Upper lobe of right lung (tissue), 1 donor: ENCODE measurements around the gene ASCC1. TPM values are rescaled to one million over a fixed set of nuclear protein-coding genes. Genes with fewer than 3 reads are reported as not detected.
"Not testable (repeated sequence)": the region's sequence is repeated elsewhere in the genome, so short reads cannot be mapped to it uniquely, and the experiment has no call there.

Experiments used
- ATAC-seq: fragments of 200-7000 bp; cut with Tn5 transposase; one replicate; pipeline ENCODE4 v1.9.1; 2020; ENCODE audit warnings: mild to moderate bottlenecking, moderate library complexity
- DNase-seq: peaks from one replicate; pipeline ENCODE4 v3.0.0-alpha.2; 2020
- H3K27ac ChIP-seq: fragments of 200-600 bp; one replicate; pipeline ENCODE4 v1.8.0; 2022
- H3K27me3 ChIP-seq: fragments of 200-600 bp; one replicate; pipeline ENCODE4 v1.8.0; 2022; ENCODE audit warnings: mild to moderate bottlenecking
- H3K36me3 ChIP-seq: fragments of 200-600 bp; one replicate; pipeline ENCODE4 v1.8.0; 2022
- H3K4me1 ChIP-seq: fragments of 200-600 bp; one replicate; pipeline ENCODE4 v1.8.0; 2022
- H3K4me3 ChIP-seq: fragments of 200-600 bp; one replicate; pipeline ENCODE4 v1.8.0; 2022; ENCODE audit warnings: mild to moderate bottlenecking
- H3K9me3 ChIP-seq: fragments of 200-600 bp; one replicate; pipeline ENCODE4 v1.8.0; 2022
- intact Hi-C: fragments of 100-400 bp; cut with DNase I; formaldehyde crosslinking; loops from one replicate; pipeline ENCODE4 v1.11.0; 2022
- total RNA-seq: library from RNA; stranded (reverse); fragmentation: NEBNext Ultra II Directional; extraction: Animal tissue kit (Norgen Biotek cat#: 25700); gene quantifications from one replicate; pipeline ENCODE4 v1.2.1, GENCODE V29; 2021
- TF ChIP-seq, protein P1 (sequence below): fragments of 200-600 bp; IDR thresholded peaks from one replicate; pipeline ENCODE4 v1.8.0; 2022; ENCODE audit warnings: antibody characterized with exemption
- donor health status: DM: no; HTN: yes; CAD: no; lungs with severe emphysema.

ASCC1 gene
- total RNA-seq, 1 donor from 2014 or later = 27.4 TPM

DNA sequence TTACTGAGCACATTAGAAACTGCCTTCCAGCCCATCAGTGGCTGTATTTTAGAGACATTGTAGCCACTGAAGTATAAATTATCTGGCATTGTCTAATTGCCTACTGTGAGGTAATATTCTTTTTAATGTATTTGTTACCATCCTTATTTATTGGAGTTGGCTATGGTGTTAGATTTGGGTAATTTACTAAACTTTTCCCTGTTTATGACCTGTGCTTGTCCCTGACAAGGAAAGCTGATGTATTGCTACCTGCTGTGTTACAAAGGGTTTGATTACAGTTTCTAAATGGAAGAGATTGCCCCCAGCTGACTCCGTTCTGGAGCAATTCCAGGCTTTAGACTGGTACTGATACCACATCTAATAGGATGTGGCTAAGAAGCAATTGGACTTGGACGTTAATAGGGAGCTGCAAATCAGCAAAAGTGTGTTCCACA lies 12.3 kb upstream of the ASCC1 start:
- intact Hi-C loops = loop anchor here (10.0 kb wide), 1 partner anchor 96 kb away; no protein-coding TSS in a partner anchor
- Histone ChIP-seq H3K9me3 (no peaks in the 10 kb centered on the region), H3K27ac (no peak overlapping the region), H3K4me1 (peaks cover 35% of the 10 kb centered on the region), H3K36me3 (peaks cover 77% of the 10 kb centered on the region), H3K4me3 (no peak overlapping the region), H3K27me3 (no peaks in the 10 kb centered on the region)
- ATAC-seq = no peak
- TF ChIP-seq, protein P1, sequence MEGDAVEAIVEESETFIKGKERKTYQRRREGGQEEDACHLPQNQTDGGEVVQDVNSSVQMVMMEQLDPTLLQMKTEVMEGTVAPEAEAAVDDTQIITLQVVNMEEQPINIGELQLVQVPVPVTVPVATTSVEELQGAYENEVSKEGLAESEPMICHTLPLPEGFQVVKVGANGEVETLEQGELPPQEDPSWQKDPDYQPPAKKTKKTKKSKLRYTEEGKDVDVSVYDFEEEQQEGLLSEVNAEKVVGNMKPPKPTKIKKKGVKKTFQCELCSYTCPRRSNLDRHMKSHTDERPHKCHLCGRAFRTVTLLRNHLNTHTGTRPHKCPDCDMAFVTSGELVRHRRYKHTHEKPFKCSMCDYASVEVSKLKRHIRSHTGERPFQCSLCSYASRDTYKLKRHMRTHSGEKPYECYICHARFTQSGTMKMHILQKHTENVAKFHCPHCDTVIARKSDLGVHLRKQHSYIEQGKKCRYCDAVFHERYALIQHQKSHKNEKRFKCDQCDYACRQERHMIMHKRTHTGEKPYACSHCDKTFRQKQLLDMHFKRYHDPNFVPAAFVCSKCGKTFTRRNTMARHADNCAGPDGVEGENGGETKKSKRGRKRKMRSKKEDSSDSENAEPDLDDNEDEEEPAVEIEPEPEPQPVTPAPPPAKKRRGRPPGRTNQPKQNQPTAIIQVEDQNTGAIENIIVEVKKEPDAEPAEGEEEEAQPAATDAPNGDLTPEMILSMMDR = no peak
- no peak for DNase-seq

DNA sequence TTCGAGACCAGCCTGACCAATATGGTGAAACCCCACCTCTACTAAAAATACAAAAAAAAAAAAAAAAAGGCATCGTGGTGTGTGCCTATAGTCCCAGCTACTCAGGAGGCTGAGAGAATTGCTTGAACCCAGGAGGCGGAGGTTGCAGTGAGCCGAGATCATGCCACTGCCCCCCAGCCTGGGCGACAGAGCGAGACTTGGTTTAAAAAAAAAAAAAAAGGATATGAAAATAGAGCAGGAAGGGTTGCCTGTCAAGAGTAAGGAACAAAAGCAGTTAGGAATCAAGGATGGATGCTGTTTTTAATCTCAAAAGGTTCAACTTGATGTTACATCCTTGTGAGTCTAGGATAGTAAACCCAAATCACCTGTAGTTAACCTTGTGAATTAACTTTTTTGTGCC lies 11.8 kb upstream of the ASCC1 start:
- intact Hi-C loops = loop anchor here (10.0 kb wide), 1 partner anchor 97 kb away; no protein-coding TSS in a partner anchor
- no peak overlapping the region for H3K27ac ChIP-seq
- H3K36me3 ChIP-seq = peaks cover 72% of the 10 kb centered on the region
- H3K9me3 ChIP-seq = no peaks in the 10 kb centered on the region
- H3K4me1 ChIP-seq = peaks cover 39% of the 10 kb centered on the region
- TF ChIP-seq, protein P1 = no peak
- no peaks in the 10 kb centered on the region for H3K27me3 ChIP-seq
- DNase-seq (no peak), ATAC-seq (no peak)
- H3K4me3 ChIP-seq = no peak overlapping the region

DNA sequence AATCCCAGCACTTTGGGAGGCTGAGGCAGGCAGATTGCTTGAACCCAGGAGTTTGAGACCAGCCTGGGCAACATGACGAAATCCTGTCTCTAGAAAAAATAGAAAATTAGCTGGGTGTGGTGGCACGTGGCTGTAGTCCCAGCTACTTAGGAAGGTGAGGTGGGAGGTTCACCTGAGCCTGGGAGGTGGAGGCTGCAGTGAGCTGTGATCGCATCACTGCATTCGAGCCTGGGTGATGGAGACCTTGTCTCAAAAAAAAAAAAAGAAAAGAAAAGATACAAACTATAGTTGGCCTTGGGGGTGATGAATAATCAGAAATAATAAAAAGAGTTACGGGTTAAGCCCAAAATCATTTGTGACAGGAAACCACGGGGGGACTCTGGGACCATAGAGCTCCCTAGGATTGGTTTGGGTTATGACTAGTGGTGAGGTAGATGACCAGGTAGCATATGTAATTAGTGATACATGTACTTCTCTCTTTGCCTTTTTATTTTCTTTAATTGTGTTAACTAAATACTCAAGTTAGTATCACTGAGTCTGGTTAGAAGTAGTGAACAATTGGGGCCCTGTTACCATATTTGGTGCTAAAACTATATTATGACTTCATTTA lies 10.4 kb upstream of the ASCC1 start:
- Histone ChIP-seq H3K9me3 (no peaks in the 10 kb centered on the region), H3K36me3 (peaks cover 63% of the 10 kb centered on the region), H3K27ac (no peak overlapping the region), H3K27me3 (no peaks in the 10 kb centered on the region), H3K4me3 (no peak overlapping the region), H3K4me1 (peaks cover 39% of the 10 kb centered on the region)
- DNase-seq (no peak), ATAC-seq (no peak)
- TF ChIP-seq, protein P1 = no peak
- intact Hi-C loops = loop anchor here (10.0 kb wide), 1 partner anchor 98 kb away; no protein-coding TSS in a partner anchor

DNA sequence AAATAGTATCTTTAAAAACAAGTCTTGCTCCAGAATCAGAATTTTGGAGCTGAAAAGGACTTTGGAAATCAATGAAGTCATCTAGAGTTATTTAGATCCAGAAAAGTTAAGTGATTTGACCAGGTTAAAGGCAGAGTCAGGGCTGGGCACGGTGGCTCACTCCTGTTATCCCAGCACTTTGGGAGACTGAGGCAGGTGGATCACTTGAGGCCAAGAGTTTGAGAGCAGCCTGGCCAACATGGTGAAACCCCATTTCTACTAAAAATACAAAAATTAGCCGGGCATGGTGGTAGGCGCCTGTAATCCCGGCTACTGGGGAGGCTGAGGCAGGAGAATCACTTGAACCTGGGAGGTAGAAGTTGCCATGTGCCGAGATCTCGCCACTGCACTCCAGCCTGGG lies 8.1 kb upstream of the ASCC1 start:
- not testable (repeated sequence) for ATAC-seq, DNase-seq, H3K4me3 ChIP-seq, H3K27me3 ChIP-seq, H3K9me3 ChIP-seq
- Histone ChIP-seq H3K4me1 (peaks cover 27% of the 10 kb centered on the region), H3K36me3 (peaks cover 59% of the 10 kb centered on the region), H3K27ac (peak overlapping the region; percentile 78)
- intact Hi-C loops = loop anchor here (10.0 kb wide), 1 partner anchor 101 kb away; no protein-coding TSS in a partner anchor

DNA sequence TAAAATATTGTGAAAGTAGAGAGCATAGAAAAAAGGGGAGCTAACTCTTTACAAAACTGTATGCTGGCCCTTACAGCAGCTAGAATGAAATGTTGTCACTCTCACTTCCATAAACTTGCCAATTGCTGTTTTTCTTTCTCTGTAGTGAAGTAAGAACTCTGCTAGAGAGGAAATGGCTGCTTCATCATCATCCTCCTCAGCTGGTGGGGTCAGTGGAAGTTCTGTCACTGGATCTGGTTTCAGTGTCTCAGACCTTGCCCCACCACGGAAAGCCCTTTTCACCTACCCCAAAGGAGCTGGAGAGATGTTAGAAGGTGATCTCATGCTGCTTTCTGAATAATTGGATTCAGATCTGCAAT lies 7.6 kb upstream of the ASCC1 start:
- peak overlapping the region; percentile 78 for H3K27ac ChIP-seq
- intact Hi-C loops = loop anchor here (10.0 kb wide), 1 partner anchor 101 kb away; no protein-coding TSS in a partner anchor

DNA sequence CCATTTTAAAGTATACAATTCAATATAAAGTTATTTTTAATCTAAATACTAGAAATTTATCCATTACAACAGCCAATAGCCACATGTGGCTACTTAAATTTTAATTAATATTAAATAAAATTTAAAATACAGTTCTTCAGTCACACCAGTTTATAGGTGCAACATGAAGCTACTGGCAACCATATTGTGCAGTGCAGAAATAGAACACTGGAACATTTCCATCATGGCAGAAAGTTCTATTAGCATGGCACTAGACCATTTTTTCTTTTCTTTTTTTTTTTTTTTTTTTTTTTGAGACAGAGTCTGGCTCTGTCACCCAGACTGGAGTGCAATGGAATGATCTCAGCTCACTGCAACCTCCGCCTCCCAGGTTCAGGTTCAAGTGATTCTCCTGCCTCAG lies 5.2 kb upstream of the ASCC1 start:
- no peaks in the 10 kb centered on the region for H3K9me3 ChIP-seq
- ATAC-seq = no peak
- no peak overlapping the region for H3K4me3 ChIP-seq
- TF ChIP-seq, protein P1 = no peak
- H3K27me3 ChIP-seq = no peaks in the 10 kb centered on the region
- H3K36me3 ChIP-seq = peaks cover 43% of the 10 kb centered on the region
- no peak for DNase-seq
- peaks cover 43% of the 10 kb centered on the region for H3K4me1 ChIP-seq
- intact Hi-C loops = loop anchor here (10.0 kb wide), 1 partner anchor 104 kb away; no protein-coding TSS in a partner anchor
- no peak overlapping the region for H3K27ac ChIP-seq

More for the DNA sequence above, 7.6 kb upstream of the ASCC1 start:
- DNase-seq (no peak), ATAC-seq (peak; percentile 71)
- TF ChIP-seq, protein P1 = no peak
- Histone ChIP-seq H3K4me1 (peaks cover 30% of the 10 kb centered on the region), H3K9me3 (no peaks in the 10 kb centered on the region), H3K36me3 (peaks cover 54% of the 10 kb centered on the region), H3K4me3 (no peak overlapping the region), H3K27me3 (no peaks in the 10 kb centered on the region)
